ENCODE results near the gene FAM181B. TPM values are rescaled to one million over a fixed set of nuclear protein-coding genes. Genes with fewer than 3 reads are reported as not detected.

The FAM181B gene
- total RNA-seq, result not detected

- Mint-ChIP-seq H3K36me3 (ENCODE audit: low read depth) (no peaks in the 10 kb centered on the region), H3K27me3 (peaks cover 81% of the 10 kb centered on the region)
- POLR2A ChIA-PET, result no interaction called here
Measured at GRCh38 chr11:82733444-82734119, at the start of gene FAM181B. Gene FAM181B (minus strand): TSS chr11:82733864. CDS start chr11:82733729, 135 bp downstream.

GRCh38 chr11:82782825-82783374 lies 49.2 kb upstream of the FAM181B start:
- peaks cover 3% of the 10 kb centered on the region for H3K9me3 Mint-ChIP-seq
- POLR2A ChIA-PET, result no interaction called here
- H3K27ac Mint-ChIP-seq, result no peak overlapping the region
- CTCF ChIA-PET, result no interaction called here
- H3K4me3 Mint-ChIP-seq, result no peak overlapping the region
- H3K27me3 Mint-ChIP-seq, result peaks cover 23% of the 10 kb centered on the region
- DNase-seq, result no peak
- no peaks in the 10 kb centered on the region for H3K36me3 Mint-ChIP-seq (ENCODE audit: low read depth)
- no peaks in the 10 kb centered on the region for H3K4me1 Mint-ChIP-seq

More at GRCh38 chr11:82733444-82734119, at the start of gene FAM181B:
- no peak within 1 kb of the TSS for H3K27ac Mint-ChIP-seq
- peaks cover 6% of the 10 kb centered on the region for H3K4me1 Mint-ChIP-seq
- H3K9me3 Mint-ChIP-seq, result no peaks in the 10 kb centered on the region
- CTCF ChIA-PET, result interaction anchor here (1.4 kb wide), 1 partner anchor 16 kb away, joined by 3 read pairs; no protein-coding TSS in a partner anchor
- peak; percentile 37 for DNase-seq
- peak within 1 kb of the TSS; percentile 54 for H3K4me3 Mint-ChIP-seq

- H3K9me3 Mint-ChIP-seq, result peaks cover 3% of the 10 kb centered on the region
- peaks cover 28% of the 10 kb centered on the region for H3K27me3 Mint-ChIP-seq
- ChIA-PET CTCF (interaction anchor here (0.7 to 1.1 kb wide), 2 partner anchors 23 to 56 kb away, joined by 3 read pairs; no protein-coding TSS in a partner anchor), POLR2A (no interaction called here)
- H3K4me1 Mint-ChIP-seq, result no peaks in the 10 kb centered on the region
- no peak for DNase-seq
- no peak overlapping the region for H3K27ac Mint-ChIP-seq
- no peak overlapping the region for H3K4me3 Mint-ChIP-seq
- no peaks in the 10 kb centered on the region for H3K36me3 Mint-ChIP-seq (ENCODE audit: low read depth)
Measured at GRCh38 chr11:82778776-82779175, 45.1 kb upstream of the FAM181B start.

- no peaks in the 10 kb centered on the region for H3K4me1 Mint-ChIP-seq
- no peaks in the 10 kb centered on the region for H3K36me3 Mint-ChIP-seq (ENCODE audit: low read depth)
- CTCF ChIA-PET, result interaction anchor here (1.0 kb wide), 1 partner anchor 10 kb away, joined by 3 read pairs; no protein-coding TSS in a partner anchor
- H3K4me3 Mint-ChIP-seq, result no peak overlapping the region
- POLR2A ChIA-PET, result no interaction called here
- DNase-seq, result no peak
- peaks cover 19% of the 10 kb centered on the region for H3K27me3 Mint-ChIP-seq
- no peak overlapping the region for H3K27ac Mint-ChIP-seq
- no peaks in the 10 kb centered on the region for H3K9me3 Mint-ChIP-seq
Measured at GRCh38 chr11:82776377-82776776, 42.7 kb upstream of the FAM181B start.

DNA sequence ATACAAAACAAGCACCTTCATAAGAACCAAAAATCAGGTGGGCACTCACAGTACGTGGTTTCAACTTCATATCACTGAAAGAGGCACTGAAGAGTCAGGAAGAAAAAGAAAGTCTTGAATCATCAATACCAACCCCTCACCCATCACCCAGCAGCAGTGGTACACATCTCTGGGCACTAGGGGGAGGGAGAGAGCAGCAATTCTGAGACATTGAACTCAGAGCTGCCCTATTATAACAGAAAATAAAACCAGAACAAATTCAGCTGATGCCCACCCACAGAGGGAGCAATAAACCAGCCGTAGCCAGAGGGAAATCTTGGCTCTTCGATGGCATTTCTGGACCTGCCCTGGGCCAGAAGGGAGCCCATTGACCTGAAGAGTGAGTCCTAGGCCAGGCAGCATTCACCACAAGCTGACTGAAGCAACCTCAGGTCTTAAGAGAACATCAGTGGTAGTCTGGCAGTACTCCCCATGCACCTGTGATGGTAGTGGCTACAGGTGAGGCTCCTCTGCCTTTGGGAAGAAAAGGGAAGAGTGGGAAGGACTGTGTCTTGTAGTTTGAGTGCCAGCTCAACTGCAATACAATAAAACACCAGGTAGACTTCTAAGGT lies 42.2 kb upstream of the FAM181B start:
- ChIA-PET POLR2A (no interaction called here), CTCF (interaction anchor here (1.0 kb wide), 1 partner anchor 11 kb away, joined by 3 read pairs; no protein-coding TSS in a partner anchor)
- Mint-ChIP-seq H3K9me3 (no peaks in the 10 kb centered on the region), H3K36me3 (ENCODE audit: low read depth) (no peaks in the 10 kb centered on the region), H3K27ac (no peak overlapping the region), H3K27me3 (peaks cover 19% of the 10 kb centered on the region), H3K4me1 (no peaks in the 10 kb centered on the region), H3K4me3 (no peak overlapping the region)
- DNase-seq, result peak; percentile 60

- Mint-ChIP-seq H3K4me1 (no peaks in the 10 kb centered on the region), H3K4me3 (no peak overlapping the region), H3K36me3 (ENCODE audit: low read depth) (no peaks in the 10 kb centered on the region), H3K27ac (no peak overlapping the region), H3K9me3 (no peaks in the 10 kb centered on the region), H3K27me3 (peaks cover 19% of the 10 kb centered on the region)
- POLR2A ChIA-PET, result no interaction called here
- DNase-seq, result no peak
- CTCF ChIA-PET, result interaction anchor here (0.5 to 0.6 kb wide), 2 partner anchors 493 to 1009 kb away, joined by 3 read pairs; no protein-coding TSS in a partner anchor
Measured at GRCh38 chr11:82775218-82775617, 41.6 kb upstream of the FAM181B start.

DNA sequence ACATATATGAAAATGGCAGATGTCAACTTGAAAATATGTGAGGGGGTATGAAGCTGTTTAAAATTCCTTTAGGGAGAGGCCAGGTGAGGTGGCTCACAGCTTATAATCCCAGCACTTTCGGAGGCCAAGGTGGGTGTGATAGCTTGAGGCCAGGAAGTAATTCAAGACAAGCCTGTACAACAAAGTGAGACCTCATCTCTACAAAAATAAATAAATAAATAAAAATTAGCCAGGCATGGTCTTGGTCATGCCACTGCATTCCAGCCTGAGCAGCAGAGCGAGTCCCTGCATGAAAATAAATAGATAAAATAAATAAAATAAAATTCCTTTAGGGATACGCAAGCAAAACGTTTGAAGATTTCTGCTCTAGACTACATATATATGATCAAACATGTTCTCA lies 38.1 kb upstream of the FAM181B start:
- Mint-ChIP-seq H3K27me3 (peaks cover 2% of the 10 kb centered on the region), H3K27ac (no peak overlapping the region)

DNA sequence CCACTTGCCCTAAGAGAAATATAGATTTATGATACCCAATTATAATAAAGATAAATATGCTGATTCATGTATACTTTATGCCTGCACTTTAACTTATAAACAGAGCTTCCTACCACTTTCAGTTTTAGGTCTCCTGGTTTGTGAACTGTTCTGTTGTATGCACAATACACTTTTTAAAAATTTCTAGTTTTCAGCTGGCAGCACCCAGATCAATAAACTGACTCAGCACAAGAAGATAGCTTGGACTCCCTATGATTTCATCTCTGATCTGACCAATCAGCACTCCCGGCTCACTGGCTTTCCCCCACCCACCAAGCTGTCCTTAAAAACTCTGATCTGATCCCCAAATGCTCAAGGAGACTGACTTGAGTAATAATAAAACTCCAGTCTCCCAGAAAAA lies 33.5 kb upstream of the FAM181B start:
- H3K9me3 Mint-ChIP-seq, result no peaks in the 10 kb centered on the region
- peaks cover 9% of the 10 kb centered on the region for H3K4me1 Mint-ChIP-seq
- H3K27ac Mint-ChIP-seq, result no peak overlapping the region
- no peaks in the 10 kb centered on the region for H3K36me3 Mint-ChIP-seq (ENCODE audit: low read depth)
- no peak for DNase-seq
- POLR2A ChIA-PET, result no interaction called here
- H3K27me3 Mint-ChIP-seq, result peaks cover 5% of the 10 kb centered on the region
- CTCF ChIA-PET, result interaction anchor here (0.7 to 1.6 kb wide), 2 partner anchors 9 to 30 kb away, joined by 3 to 7 read pairs; no protein-coding TSS in a partner anchor
- H3K4me3 Mint-ChIP-seq, result no peak overlapping the region

More for the DNA sequence above, 38.1 kb upstream of the FAM181B start:
- Mint-ChIP-seq H3K4me1 (no peaks in the 10 kb centered on the region), H3K36me3 (ENCODE audit: low read depth) (no peaks in the 10 kb centered on the region), H3K4me3 (no peak overlapping the region), H3K9me3 (no peaks in the 10 kb centered on the region)
- no peak for DNase-seq
- CTCF ChIA-PET, result no interaction called here
- POLR2A ChIA-PET, result no interaction called here

GRCh38 chr11:82765466-82766034 lies 31.9 kb upstream of the FAM181B start:
- Mint-ChIP-seq H3K9me3 (no peaks in the 10 kb centered on the region), H3K36me3 (ENCODE audit: low read depth) (no peaks in the 10 kb centered on the region), H3K4me3 (no peak overlapping the region), H3K27ac (no peak overlapping the region), H3K4me1 (peaks cover 9% of the 10 kb centered on the region), H3K27me3 (peaks cover 7% of the 10 kb centered on the region)
- POLR2A ChIA-PET, result no interaction called here
- DNase-seq, result peak; percentile 31
- CTCF ChIA-PET, result no interaction called here

- CTCF ChIA-PET, result no interaction called here
- POLR2A ChIA-PET, result no interaction called here
- Mint-ChIP-seq H3K27me3 (peaks cover 7% of the 10 kb centered on the region), H3K9me3 (no peaks in the 10 kb centered on the region), H3K27ac (no peak overlapping the region), H3K4me3 (no peak overlapping the region), H3K4me1 (peaks cover 10% of the 10 kb centered on the region), H3K36me3 (ENCODE audit: low read depth) (no peaks in the 10 kb centered on the region)
- no peak for DNase-seq
Measured at GRCh38 chr11:82763167-82763566, 29.5 kb upstream of the FAM181B start.

GRCh38 chr11:82759649-82760048 lies 26.0 kb upstream of the FAM181B start:
- CTCF ChIA-PET, result no interaction called here
- no peak overlapping the region for H3K4me3 Mint-ChIP-seq
- no peaks in the 10 kb centered on the region for H3K9me3 Mint-ChIP-seq

DNA sequence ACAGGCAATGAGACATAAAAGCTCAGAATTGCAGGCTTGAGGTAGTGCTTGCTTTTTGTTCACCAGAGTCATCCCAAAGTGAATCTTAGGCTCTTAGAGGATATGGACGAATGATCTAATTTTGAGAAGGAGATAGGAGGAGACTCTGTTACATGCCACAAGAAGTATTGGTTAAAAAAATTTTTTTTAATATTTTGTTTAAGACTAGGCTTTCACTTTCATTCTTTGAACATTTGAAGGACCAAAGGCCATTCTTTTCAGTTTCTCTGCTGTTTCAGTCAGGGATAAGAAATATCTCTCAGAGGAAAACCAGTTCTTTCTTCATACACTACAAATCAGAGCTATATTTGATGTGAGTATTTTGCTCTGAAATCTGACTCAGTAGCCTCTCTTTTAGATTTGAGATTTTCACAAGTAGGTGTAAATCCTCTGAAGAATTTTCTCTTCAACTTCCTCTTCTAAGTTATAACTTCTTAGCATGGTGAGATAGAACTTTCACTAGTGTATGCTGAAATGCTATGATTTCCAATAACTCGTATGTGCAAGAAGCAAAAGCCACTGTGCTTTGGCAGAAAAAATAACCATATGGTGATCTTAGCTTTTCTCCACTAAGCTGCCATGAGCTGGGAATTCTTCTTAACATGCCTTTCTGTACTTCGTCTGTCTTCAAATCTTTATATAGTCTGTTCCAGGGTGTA lies 24.1 kb upstream of the FAM181B start:
- ChIA-PET CTCF (interaction anchor here (1.9 kb wide), 1 partner anchor 10 kb away, joined by 7 read pairs; no protein-coding TSS in a partner anchor), POLR2A (no interaction called here)
- Mint-ChIP-seq H3K9me3 (no peaks in the 10 kb centered on the region), H3K27ac (no peak overlapping the region), H3K36me3 (ENCODE audit: low read depth) (no peaks in the 10 kb centered on the region), H3K27me3 (peaks cover 8% of the 10 kb centered on the region), H3K4me3 (peak overlapping the region; percentile 28), H3K4me1 (peaks cover 21% of the 10 kb centered on the region)
- no peak for DNase-seq

More at GRCh38 chr11:82759649-82760048, 26.0 kb upstream of the FAM181B start:
- H3K27ac Mint-ChIP-seq, result no peak overlapping the region
- peaks cover 21% of the 10 kb centered on the region for H3K4me1 Mint-ChIP-seq
- no peaks in the 10 kb centered on the region for H3K36me3 Mint-ChIP-seq (ENCODE audit: low read depth)
- H3K27me3 Mint-ChIP-seq, result peaks cover 9% of the 10 kb centered on the region
- POLR2A ChIA-PET, result no interaction called here
- no peak for DNase-seq
